ENCODE measurements around the gene KAZN.

DNA sequence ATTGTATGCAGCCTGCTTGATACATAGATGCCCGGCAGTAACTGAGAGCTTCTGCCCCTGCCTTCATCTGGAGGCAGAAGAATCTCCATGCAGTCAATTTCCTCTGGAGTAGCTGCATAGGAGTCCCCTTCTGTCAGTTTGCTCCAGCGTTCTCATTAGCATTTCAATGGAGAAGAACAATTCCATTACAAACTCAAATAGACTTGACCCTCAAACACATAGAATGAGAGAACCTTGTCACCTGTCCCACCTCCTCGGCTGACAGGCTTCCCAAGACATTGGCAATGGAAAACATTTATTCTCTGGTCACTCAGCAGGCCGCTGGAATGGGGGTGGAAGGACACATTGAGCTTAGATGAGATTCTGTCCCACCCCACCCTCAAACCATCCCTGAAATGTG is 509.4 kb downstream of the KAZN start:
- TF ChIP-seq, protein P1, sequence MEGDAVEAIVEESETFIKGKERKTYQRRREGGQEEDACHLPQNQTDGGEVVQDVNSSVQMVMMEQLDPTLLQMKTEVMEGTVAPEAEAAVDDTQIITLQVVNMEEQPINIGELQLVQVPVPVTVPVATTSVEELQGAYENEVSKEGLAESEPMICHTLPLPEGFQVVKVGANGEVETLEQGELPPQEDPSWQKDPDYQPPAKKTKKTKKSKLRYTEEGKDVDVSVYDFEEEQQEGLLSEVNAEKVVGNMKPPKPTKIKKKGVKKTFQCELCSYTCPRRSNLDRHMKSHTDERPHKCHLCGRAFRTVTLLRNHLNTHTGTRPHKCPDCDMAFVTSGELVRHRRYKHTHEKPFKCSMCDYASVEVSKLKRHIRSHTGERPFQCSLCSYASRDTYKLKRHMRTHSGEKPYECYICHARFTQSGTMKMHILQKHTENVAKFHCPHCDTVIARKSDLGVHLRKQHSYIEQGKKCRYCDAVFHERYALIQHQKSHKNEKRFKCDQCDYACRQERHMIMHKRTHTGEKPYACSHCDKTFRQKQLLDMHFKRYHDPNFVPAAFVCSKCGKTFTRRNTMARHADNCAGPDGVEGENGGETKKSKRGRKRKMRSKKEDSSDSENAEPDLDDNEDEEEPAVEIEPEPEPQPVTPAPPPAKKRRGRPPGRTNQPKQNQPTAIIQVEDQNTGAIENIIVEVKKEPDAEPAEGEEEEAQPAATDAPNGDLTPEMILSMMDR (optimal IDR thresholded peaks at IDR 0.05 in 1 of 3, IDR thresholded peaks at IDR 0.05 in 1 of 3, conservative IDR thresholded peaks at IDR 0.05 in 1 of 3; ENCODE audit: extremely low read depth in 1 of 3, insufficient read depth in 2 of 3, low read length in 3 of 3), result no peak
- TF ChIP-seq EZH2 (IDR thresholded peaks at IDR 0.05; ENCODE audit: low read length), result no peak
